ENCODE measurements around the gene NSUN3.

DNA sequence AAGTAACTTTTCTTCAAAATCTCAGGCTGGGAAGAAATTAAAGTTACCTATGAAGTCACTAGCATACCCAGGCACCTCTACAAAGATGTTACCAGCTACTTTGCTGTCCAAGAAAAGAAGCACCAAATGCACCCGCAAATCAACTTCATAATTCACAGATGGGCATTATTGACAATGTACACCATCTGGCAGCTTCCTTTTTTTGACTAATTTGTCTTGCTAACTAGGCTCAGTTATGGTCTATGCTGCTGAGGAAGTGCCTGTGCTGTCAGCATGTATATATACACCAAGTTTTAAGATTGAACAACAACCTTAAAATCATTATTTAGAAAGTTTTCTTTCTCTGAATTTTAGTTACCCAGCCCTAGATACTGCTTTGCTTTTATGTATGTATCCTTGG, 93.8 kb downstream of the NSUN3 start:
- TF ChIP-seq, protein P1, sequence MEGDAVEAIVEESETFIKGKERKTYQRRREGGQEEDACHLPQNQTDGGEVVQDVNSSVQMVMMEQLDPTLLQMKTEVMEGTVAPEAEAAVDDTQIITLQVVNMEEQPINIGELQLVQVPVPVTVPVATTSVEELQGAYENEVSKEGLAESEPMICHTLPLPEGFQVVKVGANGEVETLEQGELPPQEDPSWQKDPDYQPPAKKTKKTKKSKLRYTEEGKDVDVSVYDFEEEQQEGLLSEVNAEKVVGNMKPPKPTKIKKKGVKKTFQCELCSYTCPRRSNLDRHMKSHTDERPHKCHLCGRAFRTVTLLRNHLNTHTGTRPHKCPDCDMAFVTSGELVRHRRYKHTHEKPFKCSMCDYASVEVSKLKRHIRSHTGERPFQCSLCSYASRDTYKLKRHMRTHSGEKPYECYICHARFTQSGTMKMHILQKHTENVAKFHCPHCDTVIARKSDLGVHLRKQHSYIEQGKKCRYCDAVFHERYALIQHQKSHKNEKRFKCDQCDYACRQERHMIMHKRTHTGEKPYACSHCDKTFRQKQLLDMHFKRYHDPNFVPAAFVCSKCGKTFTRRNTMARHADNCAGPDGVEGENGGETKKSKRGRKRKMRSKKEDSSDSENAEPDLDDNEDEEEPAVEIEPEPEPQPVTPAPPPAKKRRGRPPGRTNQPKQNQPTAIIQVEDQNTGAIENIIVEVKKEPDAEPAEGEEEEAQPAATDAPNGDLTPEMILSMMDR (IDR thresholded peaks at IDR 0.05): no peak
- no peak for TF ChIP-seq YY1 (IDR thresholded peaks at IDR 0.05; ENCODE audit: low read depth)
- no peak for TF ChIP-seq ELF1 (IDR thresholded peaks at IDR 0.05)
- TF ChIP-seq, protein P2, sequence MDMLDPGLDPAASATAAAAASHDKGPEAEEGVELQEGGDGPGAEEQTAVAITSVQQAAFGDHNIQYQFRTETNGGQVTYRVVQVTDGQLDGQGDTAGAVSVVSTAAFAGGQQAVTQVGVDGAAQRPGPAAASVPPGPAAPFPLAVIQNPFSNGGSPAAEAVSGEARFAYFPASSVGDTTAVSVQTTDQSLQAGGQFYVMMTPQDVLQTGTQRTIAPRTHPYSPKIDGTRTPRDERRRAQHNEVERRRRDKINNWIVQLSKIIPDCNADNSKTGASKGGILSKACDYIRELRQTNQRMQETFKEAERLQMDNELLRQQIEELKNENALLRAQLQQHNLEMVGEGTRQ (IDR thresholded peaks at IDR 0.05; ENCODE audit: borderline replicate concordance, low read depth, low read length): no peak
- no peak for TF ChIP-seq RAD21 (IDR thresholded peaks at IDR 0.05; ENCODE audit: low read length)
- no peak for TF ChIP-seq REST (IDR thresholded peaks at IDR 0.05; ENCODE audit: low read depth, low read length)
- TF ChIP-seq EZH2phosphoT487 (IDR thresholded peaks at IDR 0.05; ENCODE audit: borderline replicate concordance, low read depth): no peak
- no peak for TF ChIP-seq FOXJ3 (CRISPR knock-in tag; IDR thresholded peaks at IDR 0.05)
